Stomach (tissue), 9 donors: ENCODE data around the gene ISCA1. TPM values are rescaled to one million over a fixed set of nuclear protein-coding genes. Genes with fewer than 3 reads are reported as not detected.

ENCODE experiments used
- DNase-seq, 2 donors: peaks; one replicate each; pipeline versions ENCODE4 v3.0.0 to v3.0.0-alpha.2; 2013 to 2019
- H3K27ac ChIP-seq, 5 donors: fragments of 200-600 bp in 4 of 5; sonication (generic) in 4 of 5; one replicate each; pipeline ENCODE4 v1.5.1; 2013 to 2019; ENCODE audit warnings: mild to moderate bottlenecking in 1 of 5, moderate library complexity in 1 of 5
- H3K27me3 ChIP-seq, 3 donors: fragments of 200-600 bp; sonication (generic); one replicate each; pipeline ENCODE4 v1.5.1; 2017 to 2019; ENCODE audit warnings: mixed run types in 1 of 3
- H3K36me3 ChIP-seq, 4 donors: fragments of 200-600 bp; sonication (generic); 1 replicate in 3 of 4; 2 replicates in 1 of 4; pipeline ENCODE4 v1.5.1; 2016 to 2019
- H3K4me1 ChIP-seq, 4 donors: fragments of 200-600 bp; sonication (generic); one replicate each; pipeline ENCODE4 v1.5.1; 2016 to 2019
- H3K4me3 ChIP-seq, 4 donors: fragments of 200-600 bp; sonication (generic) in 3 of 4; one replicate each; pipeline ENCODE4 v1.5.1; 2016 to 2019; ENCODE audit warnings: mild to moderate bottlenecking in 1 of 4
- H3K9me3 ChIP-seq, 4 donors: fragments of 200-600 bp; sonication (generic); one replicate each; pipeline ENCODE4 v1.5.1; 2016 to 2019
- EP300 ChIP-seq: sonication (generic); formaldehyde crosslinking; IDR thresholded peaks from one replicate; pipeline ENCODE4 v1.6.1; 2017; ENCODE audit warnings: antibody characterized with exemption
- POLR2A ChIP-seq, 4 donors: fragments of 450-650 bp; IDR thresholded peaks; one replicate each; pipeline ENCODE4 v1.6.1; 2016; ENCODE audit warnings: antibody characterized with exemption in 4 of 4, control low read depth in 2 of 4, mild to moderate bottlenecking in 1 of 4, moderate library complexity in 1 of 4
- POLR2AphosphoS5 ChIP-seq, 3 donors: sonication (generic); formaldehyde crosslinking; IDR thresholded peaks; one replicate each; pipeline ENCODE4 v1.6.1; 2016; ENCODE audit warnings: antibody characterized with exemption in 3 of 3
- WGBS, 5 donors: extraction: QIAGEN DNeasy Blood & Tissue Kit in 3 of 5; methylation state at CpG; one replicate each; pipeline versions ENCODE4 v1.1.5 to v1.1.7; 2013 to 2018; 5-methylcytosine and 5-hydroxymethylcytosine counted together
- intact Hi-C: fragments of 100-400 bp; cut with DNase I; formaldehyde crosslinking; loops from one replicate; pipeline ENCODE4 v1.15.1; 2023; ENCODE audit warnings: low total_unique reads
- polyA plus RNA-seq, 3 donors: library from polyadenylated mRNA; stranded (reverse); fragments of 200-250 nt; gene quantifications; one replicate each; pipeline ENCODE4 v1.2.3, GENCODE V29; 2013
- total RNA-seq, 5 donors: library from RNA; depleted of rRNA; stranded (reverse); fragments of >200 nt; gene quantifications; one replicate each; pipeline versions ENCODE4 v1.1.0 to v1.2.3, GENCODE V29; 2014 to 2016
- TF ChIP-seq, protein P1 (sequence below), 7 experiments: fragments of 450-650 bp in 4 of 7; fragments of 200-600 bp in 3 of 7; sonication (generic) in 3 of 7; IDR thresholded peaks; one replicate each; pipeline ENCODE4 v1.5.1; 2016 to 2019; ENCODE audit warnings: antibody characterized with exemption in 7 of 7, control low read depth in 2 of 7, mild to moderate bottlenecking in 1 of 7
- donor health status: healthy with polysubstance abuse.
- donor health status: Bipolar disorder and iron deficiency.
- donor health status: healthy.

The ISCA1 gene
- total and polyA plus RNA-seq, 8 donors: 5.8 to 80.4 (median 32.2) TPM

DNA sequence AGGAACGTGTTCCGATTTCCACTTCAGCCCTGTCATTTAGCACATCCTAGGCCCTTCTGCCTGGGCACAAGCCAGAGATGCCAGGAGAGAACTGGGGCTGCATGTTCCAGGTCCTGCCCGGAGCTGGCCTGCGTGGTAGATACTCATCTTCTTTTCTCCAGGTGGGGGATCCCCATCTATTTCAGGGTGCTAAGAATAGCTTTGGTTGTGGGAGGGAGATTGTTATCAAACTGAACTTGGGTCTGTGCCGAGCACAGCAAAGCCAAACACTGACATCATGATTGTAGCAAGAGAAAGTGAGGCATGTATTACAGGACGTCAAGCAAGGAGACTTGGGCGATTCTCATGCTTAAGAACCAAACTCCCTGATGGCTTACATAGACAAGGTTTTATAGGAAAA, 41.1 kb downstream of the ISCA1 start:
- Histone ChIP-seq H3K27me3 (no peaks in the 10 kb centered on the region), H3K4me3 (no peak overlapping the region), H3K9me3 (no peaks in the 10 kb centered on the region), H3K27ac (no peak overlapping the region), H3K4me1 (no peaks in the 10 kb centered on the region), H3K36me3 (no peaks in the 10 kb centered on the region)
- TF ChIP-seq EP300 (no peak), POLR2A (IDR thresholded peaks at IDR 0.05) (no peak), POLR2AphosphoS5 (IDR thresholded peaks at IDR 0.05) (no peak)
- TF ChIP-seq, protein P1, sequence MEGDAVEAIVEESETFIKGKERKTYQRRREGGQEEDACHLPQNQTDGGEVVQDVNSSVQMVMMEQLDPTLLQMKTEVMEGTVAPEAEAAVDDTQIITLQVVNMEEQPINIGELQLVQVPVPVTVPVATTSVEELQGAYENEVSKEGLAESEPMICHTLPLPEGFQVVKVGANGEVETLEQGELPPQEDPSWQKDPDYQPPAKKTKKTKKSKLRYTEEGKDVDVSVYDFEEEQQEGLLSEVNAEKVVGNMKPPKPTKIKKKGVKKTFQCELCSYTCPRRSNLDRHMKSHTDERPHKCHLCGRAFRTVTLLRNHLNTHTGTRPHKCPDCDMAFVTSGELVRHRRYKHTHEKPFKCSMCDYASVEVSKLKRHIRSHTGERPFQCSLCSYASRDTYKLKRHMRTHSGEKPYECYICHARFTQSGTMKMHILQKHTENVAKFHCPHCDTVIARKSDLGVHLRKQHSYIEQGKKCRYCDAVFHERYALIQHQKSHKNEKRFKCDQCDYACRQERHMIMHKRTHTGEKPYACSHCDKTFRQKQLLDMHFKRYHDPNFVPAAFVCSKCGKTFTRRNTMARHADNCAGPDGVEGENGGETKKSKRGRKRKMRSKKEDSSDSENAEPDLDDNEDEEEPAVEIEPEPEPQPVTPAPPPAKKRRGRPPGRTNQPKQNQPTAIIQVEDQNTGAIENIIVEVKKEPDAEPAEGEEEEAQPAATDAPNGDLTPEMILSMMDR (IDR thresholded peaks at IDR 0.05): no peak
- WGBS, 5 donors: 69 to 80% (median 73%) methylated on average over 7 of the region's 7 CpGs
- intact Hi-C loops: no loop called here
- DNase-seq: no peak

DNA sequence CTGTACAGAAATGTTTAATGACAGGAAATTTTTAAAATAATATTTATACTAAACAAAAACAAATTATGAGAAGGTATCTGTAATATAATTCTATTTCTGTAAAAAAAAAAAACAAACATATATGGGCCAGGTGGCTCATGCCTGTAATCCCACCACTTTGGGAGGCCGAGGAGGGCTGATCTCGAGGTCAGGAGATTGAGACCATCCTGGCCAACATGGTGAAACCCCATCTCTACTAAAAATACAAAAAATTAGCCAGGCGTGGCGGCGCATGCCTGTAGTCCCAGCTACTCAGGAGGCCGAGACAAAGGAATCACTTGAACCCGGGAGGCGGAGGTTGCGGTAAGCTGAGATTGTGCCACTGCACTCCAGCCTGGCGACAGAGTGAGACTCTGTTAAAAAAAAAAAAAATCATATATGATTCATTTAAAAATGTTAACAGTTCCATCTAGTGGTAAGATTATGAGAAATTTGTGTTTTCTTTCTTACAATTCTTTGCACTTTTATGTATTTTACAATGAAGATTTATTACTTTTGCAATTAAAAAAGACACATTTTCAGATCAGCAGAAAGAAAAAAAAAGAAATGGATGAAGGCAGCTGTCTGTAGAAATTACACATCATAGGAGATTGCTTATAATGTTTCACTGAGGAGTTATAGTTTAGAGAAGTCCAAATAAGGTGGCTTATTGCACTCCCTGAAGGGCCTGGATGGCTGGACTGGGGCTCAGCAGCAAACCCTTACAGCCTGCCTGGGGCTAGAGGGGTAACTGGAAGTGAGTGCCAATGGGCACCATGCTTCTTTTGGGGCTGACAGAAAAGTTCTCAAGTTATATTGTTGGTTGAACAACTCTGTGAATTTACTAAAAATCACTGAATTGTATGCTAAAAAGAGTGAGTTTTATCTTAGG, 43.2 kb downstream of the ISCA1 start:
- Histone ChIP-seq H3K4me3 (no peak overlapping the region), H3K27ac (no peak overlapping the region), H3K4me1 (no peaks in the 10 kb centered on the region), H3K9me3 (no peaks in the 10 kb centered on the region), H3K36me3 (no peaks in the 10 kb centered on the region), H3K27me3 (no peaks in the 10 kb centered on the region)
- 42 to 60% (median 50%) methylated on average over 10 of the region's 10 CpGs for WGBS, 5 donors
- TF ChIP-seq POLR2A (IDR thresholded peaks at IDR 0.05) (no peak), EP300 (no peak), POLR2AphosphoS5 (IDR thresholded peaks at IDR 0.05) (no peak)
- TF ChIP-seq, protein P1 (IDR thresholded peaks at IDR 0.05): no peak
- DNase-seq: no peak
- intact Hi-C loops: no loop called here

DNA sequence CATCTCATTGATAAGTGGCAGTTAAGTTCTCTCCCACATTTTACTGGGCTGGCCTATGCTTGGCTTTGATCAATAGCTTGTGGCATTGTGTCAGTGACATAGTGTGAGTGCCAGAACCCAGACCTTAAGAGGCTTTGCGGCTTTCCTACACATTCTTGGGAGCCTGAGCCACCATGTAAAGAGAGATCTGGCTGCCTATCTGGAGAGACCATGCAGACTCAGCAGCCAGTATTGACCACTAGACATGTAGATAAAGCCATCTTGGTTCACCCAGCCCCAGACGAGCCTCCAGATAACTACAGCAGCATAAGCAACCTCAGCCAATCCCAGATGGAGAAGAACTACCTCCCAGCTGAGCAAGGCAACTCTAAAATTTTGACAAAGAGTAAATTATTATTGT, 51.5 kb downstream of the ISCA1 start:
- TF ChIP-seq, protein P1 (IDR thresholded peaks at IDR 0.05): no peak
- TF ChIP-seq POLR2A (IDR thresholded peaks at IDR 0.05): no peak
- TF ChIP-seq POLR2AphosphoS5 (IDR thresholded peaks at IDR 0.05): no peak
- TF ChIP-seq EP300: no peak
- WGBS, 5 donors: 72 to 86% (median 79%) methylated on average over 2 of the region's 2 CpGs
- Histone ChIP-seq H3K4me1 (no peaks in the 10 kb centered on the region), H3K9me3 (no peaks in the 10 kb centered on the region), H3K27ac (no peak overlapping the region), H3K36me3 (no peaks in the 10 kb centered on the region), H3K27me3 (no peaks in the 10 kb centered on the region), H3K4me3 (no peak overlapping the region)
- DNase-seq: no peak
- intact Hi-C loops: no loop called here

DNA sequence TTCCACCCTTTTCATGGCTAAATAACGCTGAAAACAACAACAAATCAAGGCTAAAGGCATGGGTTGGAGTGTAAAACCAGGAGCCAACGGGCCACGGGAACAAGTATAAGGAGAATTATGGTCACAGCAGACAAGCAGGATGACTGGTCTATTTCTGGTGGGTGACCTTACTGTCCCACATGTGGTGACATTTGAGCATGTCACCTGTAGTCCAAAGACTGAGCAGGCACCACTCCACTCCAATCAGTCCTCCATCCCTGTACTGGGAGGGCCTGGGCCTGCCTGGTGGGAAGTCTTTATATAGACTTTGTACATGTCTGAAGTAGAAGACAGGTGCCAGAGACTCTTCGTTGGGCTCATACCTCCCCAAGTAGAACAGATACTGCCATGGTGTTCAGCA, 59.7 kb downstream of the ISCA1 start:
- intact Hi-C loops: no loop called here
- Histone ChIP-seq H3K27ac (no peak overlapping the region), H3K4me1 (no peaks in the 10 kb centered on the region), H3K27me3 (no peaks in the 10 kb centered on the region), H3K4me3 (no peak overlapping the region), H3K9me3 (no peaks in the 10 kb centered on the region), H3K36me3 (no peaks in the 10 kb centered on the region)
- no peak for DNase-seq
- TF ChIP-seq EP300 (no peak), POLR2A (IDR thresholded peaks at IDR 0.05) (no peak), POLR2AphosphoS5 (IDR thresholded peaks at IDR 0.05) (no peak)
- TF ChIP-seq, protein P1 (IDR thresholded peaks at IDR 0.05): no peak
- 81 to 92% (median 90%) methylated on average over 4 of the region's 4 CpGs for WGBS, 5 donors
